HCT116 (cell line): ENCODE measurements around the gene NDC1.
A peak's percentile ranks its signal among the peaks of the same experiment; 100 is the strongest.

ENCODE experiments used
- CEBPB ChIP-seq: IDR thresholded peaks from 2 replicates; pipeline ENCODE4 v1.6.1; 2012; ENCODE audit warnings: low read depth
- EGR1 ChIP-seq: IDR thresholded peaks from 2 replicates; pipeline ENCODE4 v1.6.1; 2012; ENCODE audit warnings: low read depth
- ELF1 ChIP-seq: IDR thresholded peaks from 2 replicates; pipeline ENCODE4 v1.6.1; 2012; ENCODE audit warnings: low read depth, borderline replicate concordance
- EZH2 ChIP-seq: fragments of 200-600 bp; sonication (generic); IDR thresholded peaks from 2 replicates; pipeline ENCODE4 v1.6.1; 2017; ENCODE audit warnings: antibody characterized with exemption, mixed run types
- JUND ChIP-seq: IDR thresholded peaks from 2 replicates; pipeline ENCODE4 v1.6.1; 2012
- POLR2A ChIP-seq: IDR thresholded peaks from 2 replicates; pipeline ENCODE4 v1.7.0; 2011; ENCODE audit warnings: borderline replicate concordance; ENCODE audit not compliant: insufficient read depth, insufficient read length; ENCODE audit errors: extremely low read depth
- POLR2AphosphoS5 ChIP-seq: IDR thresholded peaks from 2 replicates; pipeline ENCODE4 v1.6.1; 2011; ENCODE audit warnings: mild to moderate bottlenecking, low read depth, low read length, moderate library complexity
- RAD21 ChIP-seq: IDR thresholded peaks from 2 replicates; pipeline ENCODE4 v1.6.1; 2012; ENCODE audit warnings: low read depth, mild to moderate bottlenecking
- TF ChIP-seq, protein P1 (sequence below), 3 experiments: fragments of 200-600 bp in 1 of 3; sonication (generic) in 1 of 3; IDR thresholded peaks in 2 of 3; conservative IDR thresholded peaks in 1 of 3; 2 replicates each; pipeline ENCODE4 v1.5.1; 2012 to 2017; ENCODE audit warnings: low read depth in 2 of 3, low read length in 2 of 3, antibody characterized with exemption in 1 of 3, borderline replicate concordance in 1 of 3, control low read depth in 1 of 3, mild to moderate bottlenecking in 1 of 3, mixed read lengths in 1 of 3, mixed run types in 1 of 3, moderate library complexity in 1 of 3; ENCODE audit not compliant: insufficient read depth in 1 of 3
- TF ChIP-seq, protein P2 (sequence below): IDR thresholded peaks from 2 replicates; pipeline ENCODE4 v1.6.1; 2012

- TF ChIP-seq EZH2 = no peak
- TF ChIP-seq, protein P1, sequence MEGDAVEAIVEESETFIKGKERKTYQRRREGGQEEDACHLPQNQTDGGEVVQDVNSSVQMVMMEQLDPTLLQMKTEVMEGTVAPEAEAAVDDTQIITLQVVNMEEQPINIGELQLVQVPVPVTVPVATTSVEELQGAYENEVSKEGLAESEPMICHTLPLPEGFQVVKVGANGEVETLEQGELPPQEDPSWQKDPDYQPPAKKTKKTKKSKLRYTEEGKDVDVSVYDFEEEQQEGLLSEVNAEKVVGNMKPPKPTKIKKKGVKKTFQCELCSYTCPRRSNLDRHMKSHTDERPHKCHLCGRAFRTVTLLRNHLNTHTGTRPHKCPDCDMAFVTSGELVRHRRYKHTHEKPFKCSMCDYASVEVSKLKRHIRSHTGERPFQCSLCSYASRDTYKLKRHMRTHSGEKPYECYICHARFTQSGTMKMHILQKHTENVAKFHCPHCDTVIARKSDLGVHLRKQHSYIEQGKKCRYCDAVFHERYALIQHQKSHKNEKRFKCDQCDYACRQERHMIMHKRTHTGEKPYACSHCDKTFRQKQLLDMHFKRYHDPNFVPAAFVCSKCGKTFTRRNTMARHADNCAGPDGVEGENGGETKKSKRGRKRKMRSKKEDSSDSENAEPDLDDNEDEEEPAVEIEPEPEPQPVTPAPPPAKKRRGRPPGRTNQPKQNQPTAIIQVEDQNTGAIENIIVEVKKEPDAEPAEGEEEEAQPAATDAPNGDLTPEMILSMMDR (IDR thresholded peaks at IDR 0.05 in 2 of 3, conservative IDR thresholded peaks at IDR 0.05 in 1 of 3; ENCODE audit: borderline replicate concordance in 1 of 3, insufficient read depth in 1 of 3, low read depth in 2 of 3, low read length in 2 of 3) = peak; percentile 75 to 91 (median 84)
- TF ChIP-seq POLR2A = no peak
- no peak for TF ChIP-seq POLR2AphosphoS5
- TF ChIP-seq ELF1 = no peak
- TF ChIP-seq JUND = no peak
- TF ChIP-seq RAD21 = peak; percentile 93
- TF ChIP-seq, protein P2, sequence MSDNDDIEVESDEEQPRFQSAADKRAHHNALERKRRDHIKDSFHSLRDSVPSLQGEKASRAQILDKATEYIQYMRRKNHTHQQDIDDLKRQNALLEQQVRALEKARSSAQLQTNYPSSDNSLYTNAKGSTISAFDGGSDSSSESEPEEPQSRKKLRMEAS = no peak
- TF ChIP-seq EGR1 = no peak
- TF ChIP-seq CEBPB = no peak
Observed at GRCh38 chr1:53860967-53861411, 22.9 kb upstream of the NDC1 start.
